HCT116 (cell line): ENCODE measurements around the gene SCAANT1. TPM values are rescaled to one million over a fixed set of nuclear protein-coding genes. Genes with fewer than 3 reads are reported as not detected.

ENCODE experiments used
- ATAC-seq: fragments of 200-7000 bp; cut with Tn5 transposase; 2 replicates; pipeline ENCODE4 v1.9.1; 2020; ENCODE audit warnings: mild to moderate bottlenecking, moderate library complexity
- BruUV-seq: library from RNA; stranded (reverse); fragments of 400-500 nt; replicated peaks from 2 replicates; lab custom pipeline; 2021; lab: Mats Ljungman, UMichigan
- CTCF ChIA-PET: fragments of 300-600 bp; sonication (Branson Sonifier 250); formaldehyde crosslinking; loops from one replicate; lab custom pipeline; 2021; ENCODE audit warnings: antibody characterized with exemption; lab: Charles Lee
- POLR2A ChIA-PET: fragments of 300-600, 350-600 bp; sonication (Branson Sonifier 250); formaldehyde crosslinking; loops from one replicate; lab custom pipeline; 2021; ENCODE audit warnings: antibody characterized with exemption; lab: Charles Lee
- RAD21 ChIA-PET, 2 experiments: fragments of 300-600 bp; sonication (Branson Sonifier 250); formaldehyde crosslinking; loops; one replicate each; lab custom pipeline; 2023; ENCODE audit warnings: low total read pairs in 2 of 2; ENCODE audit not compliant: uncharacterized antibody in 2 of 2, unreplicated experiment in 2 of 2, low non-redundant PET in 1 of 2; lab: Charles Lee
- DNase-seq: peaks from one replicate; pipeline ENCODE4 v3.0.0-alpha.2; 2010; ENCODE audit warnings: low read depth, low spot score
- H2AFZ ChIP-seq: fragments of 200-600 bp; shearing (Covaris generic), sonication (generic); 2 replicates; pipeline ENCODE4 v1.6.1; 2017; ENCODE audit warnings: low read depth, mixed run types, mixed read lengths, antibody characterized with exemption, low read length; ENCODE audit not compliant: poor library complexity, severe bottlenecking
- H3K27ac ChIP-seq: 2 replicates; pipeline ENCODE4 v1.5.1; 2012; ENCODE audit warnings: low read depth, low read length
- H3K27me3 ChIP-seq: fragments of 200-600 bp; sonication (generic); 2 replicates; pipeline ENCODE4 v1.6.1; 2016; ENCODE audit warnings: mixed run types, low read length, mixed read lengths; ENCODE audit not compliant: insufficient read depth
- H3K36me3 ChIP-seq, 2 experiments: fragments of 200-500 bp in 1 of 2; fragments of 200-600 bp in 1 of 2; sonication (Bioruptor generic) in 1 of 2; sonication (generic) in 1 of 2; 2 replicates each; pipeline versions ENCODE4 v1.5.1 to v1.6.1; 2014 to 2016; ENCODE audit warnings: low read length in 2 of 2, inconsistent platforms in 1 of 2, mixed read lengths in 1 of 2, mixed run types in 1 of 2; ENCODE audit not compliant: insufficient read depth in 2 of 2, control insufficient read depth in 1 of 2
- H3K4me1 ChIP-seq, 2 experiments: fragments of 200-600 bp in 1 of 2; sonication (generic) in 1 of 2; 2 replicates each; pipeline versions ENCODE4 v1.5.1 to v1.6.1; 2012 to 2017; ENCODE audit warnings: low read length in 2 of 2, inconsistent platforms in 1 of 2, mild to moderate bottlenecking in 1 of 2, mixed read lengths in 1 of 2, mixed run types in 1 of 2, moderate library complexity in 1 of 2; ENCODE audit not compliant: insufficient read depth in 2 of 2, control insufficient read depth in 1 of 2
- H3K4me2 ChIP-seq: fragments of 200-600 bp; sonication (generic); 2 replicates; pipeline ENCODE4 v1.6.1; 2017; ENCODE audit warnings: mixed run types, low read length, mixed read lengths
- H3K4me3 ChIP-seq, 2 experiments: fragments of 200-600 bp in 1 of 2; sonication (generic) in 1 of 2; replicated peaks in 1 of 2; 2 replicates each; pipeline ENCODE4 v1.5.1; 2011 to 2016; ENCODE audit warnings: low read length in 2 of 2, control low read depth in 1 of 2, low read depth in 1 of 2, mild to moderate bottlenecking in 1 of 2, mixed read lengths in 1 of 2, mixed run types in 1 of 2
- H3K79me2 ChIP-seq: fragments of 200-600 bp; sonication (generic); 2 replicates; pipeline ENCODE4 v1.6.1; 2017; ENCODE audit warnings: mild to moderate bottlenecking, mixed run types, low read length, moderate library complexity, mixed read lengths; ENCODE audit not compliant: insufficient read depth
- H3K9ac ChIP-seq: fragments of 200-600 bp; sonication (generic); 2 replicates; pipeline ENCODE4 v1.6.1; 2016; ENCODE audit warnings: low read length, mixed read lengths
- H3K9me2 ChIP-seq: fragments of 200-600 bp; sonication (generic), shearing (Covaris generic); 2 replicates; pipeline ENCODE4 v1.6.1; 2017; ENCODE audit warnings: mixed run types, mild to moderate bottlenecking, moderate library complexity; ENCODE audit not compliant: insufficient read depth
- H3K9me3 ChIP-seq, 2 experiments: fragments of 200-500 bp in 1 of 2; fragments of 200-600 bp in 1 of 2; sonication (Bioruptor generic) in 1 of 2; sonication (generic) in 1 of 2; 2 replicates each; pipeline ENCODE4 v1.6.1; 2014 to 2017; ENCODE audit warnings: low read length in 2 of 2, mixed read lengths in 2 of 2, inconsistent platforms in 1 of 2, low read depth in 1 of 2, mild to moderate bottlenecking in 1 of 2, mixed run types in 1 of 2, moderate library complexity in 1 of 2; ENCODE audit not compliant: control insufficient read depth in 1 of 2, insufficient read depth in 1 of 2
- H4K20me1 ChIP-seq: fragments of 200-600 bp; sonication (generic), shearing (Covaris generic); 2 replicates; pipeline ENCODE4 v1.6.1; 2017; ENCODE audit warnings: mixed run types, mild to moderate bottlenecking, moderate library complexity; ENCODE audit not compliant: insufficient read depth
- CEBPB ChIP-seq: IDR thresholded peaks from 2 replicates; pipeline ENCODE4 v1.6.1; 2012; ENCODE audit warnings: low read depth
- ELF1 ChIP-seq: IDR thresholded peaks from 2 replicates; pipeline ENCODE4 v1.6.1; 2012; ENCODE audit warnings: low read depth, borderline replicate concordance
- RAD21 ChIP-seq: IDR thresholded peaks from 2 replicates; pipeline ENCODE4 v1.6.1; 2012; ENCODE audit warnings: low read depth, mild to moderate bottlenecking
- SRF ChIP-seq: IDR thresholded peaks from 2 replicates; pipeline ENCODE4 v1.6.1; 2012; ENCODE audit warnings: low read depth
- YY1 ChIP-seq: IDR thresholded peaks from 2 replicates; pipeline ENCODE4 v1.6.1; 2011; ENCODE audit warnings: low read length, low read depth, moderate library complexity, mild to moderate bottlenecking; ENCODE audit not compliant: insufficient replicate concordance; ENCODE audit errors: extremely low read depth
- ZFX ChIP-seq: fragments of 450-650 bp; IDR thresholded peaks from 2 replicates; pipeline ENCODE4 v1.6.1; 2017
- ZNF274 ChIP-seq: fragments of 200-500 bp; sonication (Bioruptor generic); IDR thresholded peaks from 2 replicates; pipeline ENCODE4 v1.6.1; 2014; ENCODE audit warnings: mild to moderate bottlenecking, low read depth, low read length, inconsistent platforms
- intact Hi-C: fragments of 100-400 bp; cut with micrococcal nuclease; formaldehyde crosslinking; loops from 2 replicates; pipeline ENCODE4 v1.10.0; 2022
- total RNA-seq: library from RNA; stranded (reverse); gene quantifications from one replicate; pipeline ENCODE4 v1.2.1, GENCODE V29; 2021; ENCODE audit not compliant: unreplicated experiment
- TF ChIP-seq, protein P1 (sequence below): IDR thresholded peaks from 2 replicates; pipeline ENCODE4 v1.6.1; 2012; ENCODE audit warnings: low read depth
- TF ChIP-seq, protein P2 (sequence below): IDR thresholded peaks from 2 replicates; pipeline ENCODE4 v1.6.1; 2012

Gene SCAANT1
- total RNA-seq, 1 experiment from 2014 or later: not detected

DNA sequence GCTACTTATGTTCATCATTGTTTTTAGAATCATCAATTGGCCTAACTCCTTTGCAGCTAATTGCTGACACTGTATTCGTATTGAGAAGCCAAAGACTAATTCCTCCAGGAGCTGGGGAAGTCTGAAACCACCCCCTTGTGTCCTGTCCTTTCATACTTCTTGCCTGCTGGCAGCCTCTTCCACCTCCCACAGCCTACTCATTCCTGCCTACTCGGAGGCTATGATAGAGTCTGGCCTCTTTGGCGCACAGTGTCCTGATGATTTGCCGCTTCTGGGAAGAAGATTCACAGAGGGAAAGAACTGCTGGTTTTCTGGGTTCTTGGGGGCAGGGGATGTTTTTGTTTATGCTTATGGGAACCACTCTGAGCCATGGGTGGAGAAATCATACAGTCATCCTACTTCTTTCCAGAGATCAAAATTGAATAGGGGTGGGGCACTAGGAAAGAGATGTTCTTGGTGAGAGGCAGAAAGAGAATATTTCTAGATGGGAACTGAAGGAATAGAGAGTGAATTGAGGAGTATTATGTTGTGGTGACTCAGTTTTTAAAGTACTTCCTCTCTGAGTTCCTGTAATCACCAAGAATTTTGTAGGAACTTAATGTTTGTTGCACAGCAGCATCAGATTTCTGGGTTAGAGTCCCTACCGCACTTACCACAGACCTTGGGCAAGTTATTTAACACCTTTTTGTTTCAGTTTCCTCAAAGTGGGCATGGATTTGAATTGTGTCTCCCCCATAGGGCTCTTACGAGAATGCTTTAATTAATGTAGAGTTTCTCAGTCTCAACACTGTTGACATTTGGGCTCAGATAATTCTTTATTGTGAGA is 22.1 kb upstream of the SCAANT1 start:
- ChIA-PET CTCF (no interaction called here), RAD21 (no interaction called here), POLR2A (no interaction called here)
- H4K20me1 ChIP-seq: 0 out of 2 replicates have a peak, but pooled peaks cover 3% of the 10 kb centered on the region
- H3K9me3 ChIP-seq: no peaks in the 10 kb centered on the region
- H3K9ac ChIP-seq: no peak overlapping the region
- H3K27ac ChIP-seq: no peak overlapping the region
- H3K36me3 ChIP-seq: no peaks in the 10 kb centered on the region
- no peaks in the 10 kb centered on the region for H3K9me2 ChIP-seq
- no TSS peak for BruUV-seq
- intact Hi-C loops: no loop called here
- TF ChIP-seq ELF1 (no peak), RAD21 (no peak), ZFX (no peak)
- TF ChIP-seq, protein P1, sequence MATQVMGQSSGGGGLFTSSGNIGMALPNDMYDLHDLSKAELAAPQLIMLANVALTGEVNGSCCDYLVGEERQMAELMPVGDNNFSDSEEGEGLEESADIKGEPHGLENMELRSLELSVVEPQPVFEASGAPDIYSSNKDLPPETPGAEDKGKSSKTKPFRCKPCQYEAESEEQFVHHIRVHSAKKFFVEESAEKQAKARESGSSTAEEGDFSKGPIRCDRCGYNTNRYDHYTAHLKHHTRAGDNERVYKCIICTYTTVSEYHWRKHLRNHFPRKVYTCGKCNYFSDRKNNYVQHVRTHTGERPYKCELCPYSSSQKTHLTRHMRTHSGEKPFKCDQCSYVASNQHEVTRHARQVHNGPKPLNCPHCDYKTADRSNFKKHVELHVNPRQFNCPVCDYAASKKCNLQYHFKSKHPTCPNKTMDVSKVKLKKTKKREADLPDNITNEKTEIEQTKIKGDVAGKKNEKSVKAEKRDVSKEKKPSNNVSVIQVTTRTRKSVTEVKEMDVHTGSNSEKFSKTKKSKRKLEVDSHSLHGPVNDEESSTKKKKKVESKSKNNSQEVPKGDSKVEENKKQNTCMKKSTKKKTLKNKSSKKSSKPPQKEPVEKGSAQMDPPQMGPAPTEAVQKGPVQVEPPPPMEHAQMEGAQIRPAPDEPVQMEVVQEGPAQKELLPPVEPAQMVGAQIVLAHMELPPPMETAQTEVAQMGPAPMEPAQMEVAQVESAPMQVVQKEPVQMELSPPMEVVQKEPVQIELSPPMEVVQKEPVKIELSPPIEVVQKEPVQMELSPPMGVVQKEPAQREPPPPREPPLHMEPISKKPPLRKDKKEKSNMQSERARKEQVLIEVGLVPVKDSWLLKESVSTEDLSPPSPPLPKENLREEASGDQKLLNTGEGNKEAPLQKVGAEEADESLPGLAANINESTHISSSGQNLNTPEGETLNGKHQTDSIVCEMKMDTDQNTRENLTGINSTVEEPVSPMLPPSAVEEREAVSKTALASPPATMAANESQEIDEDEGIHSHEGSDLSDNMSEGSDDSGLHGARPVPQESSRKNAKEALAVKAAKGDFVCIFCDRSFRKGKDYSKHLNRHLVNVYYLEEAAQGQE: no peak
- H3K4me3 ChIP-seq: no peak overlapping the region
- H3K4me1 ChIP-seq: no peaks in the 10 kb centered on the region
- DNase-seq: no peak
- no peak for ATAC-seq
- no peak overlapping the region for H3K4me2 ChIP-seq
- H3K79me2 ChIP-seq: peaks cover 97% of the 10 kb centered on the region
- H2AFZ ChIP-seq: no peak overlapping the region
- H3K27me3 ChIP-seq: no peaks in the 10 kb centered on the region

DNA sequence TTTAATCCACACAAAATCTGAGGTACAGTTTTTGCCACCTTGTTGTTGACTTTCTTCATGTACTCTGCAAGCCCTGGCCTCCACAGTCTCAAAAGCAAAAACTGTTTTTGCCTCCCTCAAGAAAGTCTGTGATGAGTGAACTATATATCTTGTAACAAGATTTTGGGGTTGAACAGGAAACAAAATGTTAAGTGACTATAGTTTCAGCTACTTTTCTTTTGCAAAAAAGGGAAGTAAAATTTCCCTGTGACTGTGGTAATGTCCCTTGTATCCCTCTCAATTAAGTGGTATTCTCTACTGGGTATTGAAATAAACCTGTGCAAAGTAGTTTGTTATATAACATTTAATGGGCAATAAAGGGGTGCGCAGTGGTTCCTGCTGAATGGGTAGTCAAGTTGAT is 21.3 kb upstream of the SCAANT1 start:
- CTCF ChIA-PET: no interaction called here
- Histone ChIP-seq H4K20me1 (0 out of 2 replicates have a peak, but pooled peaks cover 3% of the 10 kb centered on the region), H3K4me1 (no peaks in the 10 kb centered on the region), H2AFZ (no peak overlapping the region), H3K27ac (no peak overlapping the region), H3K36me3 (no peaks in the 10 kb centered on the region), H3K79me2 (peaks cover 94% of the 10 kb centered on the region), H3K9me3 (no peaks in the 10 kb centered on the region), H3K9me2 (no peaks in the 10 kb centered on the region), H3K9ac (no peak overlapping the region), H3K27me3 (no peaks in the 10 kb centered on the region), H3K4me3 (no peak overlapping the region)
- POLR2A ChIA-PET: no interaction called here
- RAD21 ChIA-PET: no interaction called here
- intact Hi-C loops: no loop called here
- BruUV-seq: no TSS peak
- no peak for DNase-seq
- ATAC-seq: no peak
- TF ChIP-seq ZFX (no peak), ZNF274 (no peak), SRF (no peak), CEBPB (no peak), YY1 (no peak)
- TF ChIP-seq, protein P2, sequence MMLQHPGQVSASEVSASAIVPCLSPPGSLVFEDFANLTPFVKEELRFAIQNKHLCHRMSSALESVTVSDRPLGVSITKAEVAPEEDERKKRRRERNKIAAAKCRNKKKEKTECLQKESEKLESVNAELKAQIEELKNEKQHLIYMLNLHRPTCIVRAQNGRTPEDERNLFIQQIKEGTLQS: no peak
- TF ChIP-seq, all 23 proteins: peak for 0
- H3K4me2 ChIP-seq: no peak overlapping the region
